BE2C (cell line): ENCODE data around the gene COL28A1.

ENCODE experiments used
- DNase-seq: peaks from one replicate; pipeline ENCODE4 v3.0.0-alpha.2; 2020
- H3K27me3 ChIP-seq: fragments of 250-450 bp; sonication (Bioruptor Pico); 2 replicates; pipeline ENCODE4 v1.5.1; 2020; ENCODE audit warnings: mild to moderate bottlenecking
- H3K36me3 ChIP-seq: fragments of 250-450 bp; sonication (Bioruptor Pico); 2 replicates; pipeline ENCODE4 v1.5.1; 2020; ENCODE audit warnings: mild to moderate bottlenecking
- H3K4me1 ChIP-seq: fragments of 250-450 bp; sonication (Bioruptor Pico); 2 replicates; pipeline ENCODE4 v1.5.1; 2020
- H3K4me3 ChIP-seq: 2 replicates; pipeline ENCODE4 v1.5.1; 2011; ENCODE audit warnings: low read depth, low read length
- H3K9me3 ChIP-seq: fragments of 250-450 bp; sonication (Bioruptor Pico); 2 replicates; pipeline ENCODE4 v1.5.1; 2020
- CTCF ChIP-seq: IDR thresholded peaks from 2 replicates; pipeline ENCODE4 v1.5.1; 2012; ENCODE audit warnings: mild to moderate bottlenecking, low read depth, low read length

COL28A1 gene

GRCh38 chr7:7542251-7542835 is 6.7 kb upstream of the COL28A1 start:
- no peaks in the 10 kb centered on the region for H3K36me3 ChIP-seq
- no peak for TF ChIP-seq CTCF
- no peaks in the 10 kb centered on the region for H3K9me3 ChIP-seq
- DNase-seq: no peak
- H3K4me3 ChIP-seq: no peak overlapping the region
- no peaks in the 10 kb centered on the region for H3K27me3 ChIP-seq
- no peaks in the 10 kb centered on the region for H3K4me1 ChIP-seq

- no peaks in the 10 kb centered on the region for H3K9me3 ChIP-seq
- no peak overlapping the region for H3K4me3 ChIP-seq
- H3K4me1 ChIP-seq: no peaks in the 10 kb centered on the region
- H3K36me3 ChIP-seq: no peaks in the 10 kb centered on the region
- no peak for TF ChIP-seq CTCF
- H3K27me3 ChIP-seq: no peaks in the 10 kb centered on the region
- no peak for DNase-seq
Observed at GRCh38 chr7:7539711-7540110, 4.0 kb upstream of the COL28A1 start.

- Histone ChIP-seq H3K4me1 (no peaks in the 10 kb centered on the region), H3K9me3 (no peaks in the 10 kb centered on the region), H3K27me3 (no peaks in the 10 kb centered on the region), H3K36me3 (no peaks in the 10 kb centered on the region), H3K4me3 (no peak overlapping the region)
- DNase-seq: no peak
- TF ChIP-seq CTCF: no peak
Observed at GRCh38 chr7:7539152-7539551, 3.5 kb upstream of the COL28A1 start.

- DNase-seq: no peak
- Histone ChIP-seq H3K27me3 (0 out of 2 replicates have a peak, but pooled peaks cover 4% of the 10 kb centered on the region), H3K36me3 (no peaks in the 10 kb centered on the region), H3K9me3 (no peaks in the 10 kb centered on the region), H3K4me1 (no peaks in the 10 kb centered on the region), H3K4me3 (no peak overlapping the region)
- TF ChIP-seq CTCF: no peak
Observed at GRCh38 chr7:7537711-7538110, 2.0 kb upstream of the COL28A1 start.

GRCh38 chr7:7536396-7537019 is 835 bp upstream of the COL28A1 start:
- Histone ChIP-seq H3K4me1 (no peaks in the 10 kb centered on the region), H3K36me3 (no peaks in the 10 kb centered on the region), H3K4me3 (no peak overlapping the region), H3K9me3 (no peaks in the 10 kb centered on the region), H3K27me3 (0 out of 2 replicates have a peak, but pooled peaks cover 4% of the 10 kb centered on the region)
- DNase-seq: no peak
- TF ChIP-seq CTCF: no peak

- Histone ChIP-seq H3K9me3 (no peaks in the 10 kb centered on the region), H3K4me1 (no peaks in the 10 kb centered on the region), H3K4me3 (no peak overlapping the region), H3K36me3 (no peaks in the 10 kb centered on the region), H3K27me3 (0 out of 2 replicates have a peak, but pooled peaks cover 4% of the 10 kb centered on the region)
- DNase-seq: no peak
- no peak for TF ChIP-seq CTCF
Observed at GRCh38 chr7:7533831-7534430, 1.7 kb downstream of the COL28A1 start.
